Tibial artery (tissue), 4 donors: ENCODE data around the gene KCNS3.

ENCODE experiments used
- DNase-seq, 2 donors: peaks; one replicate each; pipeline ENCODE4 v3.0.0-alpha.2; 2019
- H3K27ac ChIP-seq, 2 donors: fragments of 200-600 bp; sonication (generic) in 1 of 2; 1 replicate in 1 of 2; 2 replicates in 1 of 2; pipeline ENCODE4 v1.5.1; 2018 to 2019; ENCODE audit warnings: mild to moderate bottlenecking in 1 of 2
- H3K27me3 ChIP-seq, 2 donors: fragments of 200-600 bp; sonication (generic) in 1 of 2; one replicate each; pipeline versions ENCODE4 v1.5.1 to v1.6.0; 2016 to 2019
- H3K36me3 ChIP-seq, 3 donors: fragments of 200-600 bp; sonication (generic) in 2 of 3; one replicate each; pipeline ENCODE4 v1.5.1; 2016 to 2019; ENCODE audit warnings: mild to moderate bottlenecking in 2 of 3
- H3K4me1 ChIP-seq, 4 donors: fragments of 200-600 bp; sonication (generic) in 2 of 4; 1 replicate in 3 of 4; 2 replicates in 1 of 4; pipeline ENCODE4 v1.5.1; 2016 to 2019
- H3K4me3 ChIP-seq, 2 donors: fragments of 200-600 bp; sonication (generic) in 1 of 2; 1 replicate in 1 of 2; 2 replicates in 1 of 2; pipeline ENCODE4 v1.5.1; 2018 to 2019; ENCODE audit warnings: mild to moderate bottlenecking in 2 of 2
- H3K9me3 ChIP-seq, 3 donors: fragments of 200-600 bp; sonication (generic) in 1 of 3; one replicate each; pipeline ENCODE4 v1.5.1; 2016 to 2019
- intact Hi-C: fragments of 100-400 bp; cut with DNase I; formaldehyde crosslinking; loops from one replicate; pipeline ENCODE4 v1.15.0; 2023; ENCODE audit warnings: low total_unique reads
- TF ChIP-seq, protein P1 (sequence below), 2 experiments: fragments of 200-600 bp in 1 of 2; fragments of 450-650 bp in 1 of 2; IDR thresholded peaks; one replicate each; pipeline ENCODE4 v1.5.1; 2017 to 2019; ENCODE audit warnings: antibody characterized with exemption in 2 of 2, mild to moderate bottlenecking in 1 of 2, moderate library complexity in 1 of 2

The KCNS3 gene

DNA sequence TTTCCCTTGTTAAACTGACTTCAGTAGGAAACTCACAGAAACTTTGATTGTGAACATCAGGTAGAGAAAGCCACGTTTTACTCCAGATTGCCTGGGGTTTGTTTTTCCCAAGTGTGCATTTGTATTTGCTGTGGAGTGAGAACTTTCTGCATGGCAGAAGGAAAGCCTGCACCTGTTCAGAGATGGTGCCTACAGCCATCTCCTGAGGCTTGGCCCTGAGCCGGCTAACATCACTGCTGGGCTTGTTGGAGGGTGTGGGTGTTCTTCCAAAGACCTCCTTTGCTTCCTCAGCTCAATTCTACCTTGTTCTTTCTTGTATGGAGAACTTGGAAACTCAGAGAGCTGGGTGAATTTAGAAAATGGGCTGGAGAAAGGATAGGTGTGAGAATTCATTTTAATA, 16.1 kb downstream of the KCNS3 start:
- peaks cover 0 to 7% (median 0%) of the 10 kb centered on the region in 3 donors for H3K9me3 ChIP-seq
- no peak overlapping the region for H3K4me3 ChIP-seq
- DNase-seq: no peak
- H3K27me3 ChIP-seq: no peaks in the 10 kb centered on the region
- H3K27ac ChIP-seq: no peak overlapping the region
- no peaks in the 10 kb centered on the region for H3K4me1 ChIP-seq
- intact Hi-C loops: no loop called here
- H3K36me3 ChIP-seq: no peaks in the 10 kb centered on the region
- TF ChIP-seq, protein P1, sequence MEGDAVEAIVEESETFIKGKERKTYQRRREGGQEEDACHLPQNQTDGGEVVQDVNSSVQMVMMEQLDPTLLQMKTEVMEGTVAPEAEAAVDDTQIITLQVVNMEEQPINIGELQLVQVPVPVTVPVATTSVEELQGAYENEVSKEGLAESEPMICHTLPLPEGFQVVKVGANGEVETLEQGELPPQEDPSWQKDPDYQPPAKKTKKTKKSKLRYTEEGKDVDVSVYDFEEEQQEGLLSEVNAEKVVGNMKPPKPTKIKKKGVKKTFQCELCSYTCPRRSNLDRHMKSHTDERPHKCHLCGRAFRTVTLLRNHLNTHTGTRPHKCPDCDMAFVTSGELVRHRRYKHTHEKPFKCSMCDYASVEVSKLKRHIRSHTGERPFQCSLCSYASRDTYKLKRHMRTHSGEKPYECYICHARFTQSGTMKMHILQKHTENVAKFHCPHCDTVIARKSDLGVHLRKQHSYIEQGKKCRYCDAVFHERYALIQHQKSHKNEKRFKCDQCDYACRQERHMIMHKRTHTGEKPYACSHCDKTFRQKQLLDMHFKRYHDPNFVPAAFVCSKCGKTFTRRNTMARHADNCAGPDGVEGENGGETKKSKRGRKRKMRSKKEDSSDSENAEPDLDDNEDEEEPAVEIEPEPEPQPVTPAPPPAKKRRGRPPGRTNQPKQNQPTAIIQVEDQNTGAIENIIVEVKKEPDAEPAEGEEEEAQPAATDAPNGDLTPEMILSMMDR (IDR thresholded peaks at IDR 0.05): no peak

DNA sequence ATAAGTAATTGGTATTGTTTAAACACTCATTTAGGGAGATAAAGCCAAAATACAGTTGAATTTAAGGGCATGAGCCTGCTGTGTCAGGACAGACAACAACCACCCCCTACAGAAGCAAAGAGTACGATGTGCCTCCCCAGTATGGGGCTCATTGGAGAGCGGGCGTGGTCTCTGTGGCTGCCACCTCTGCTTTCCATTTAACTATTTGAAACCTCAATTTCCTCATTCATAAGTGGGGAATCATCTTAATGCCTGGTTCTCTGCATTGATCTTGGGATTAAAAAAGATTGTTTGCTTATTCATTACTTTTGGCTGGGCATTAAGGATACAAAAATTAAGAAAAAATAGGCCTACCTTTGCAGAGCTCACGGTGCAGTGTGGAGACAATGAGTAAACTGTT, 21.4 kb downstream of the KCNS3 start:
- intact Hi-C loops: no loop called here
- Histone ChIP-seq H3K9me3 (no peaks in the 10 kb centered on the region), H3K27me3 (no peaks in the 10 kb centered on the region), H3K36me3 (no peaks in the 10 kb centered on the region), H3K27ac (no peak overlapping the region), H3K4me1 (no peaks in the 10 kb centered on the region), H3K4me3 (no peak overlapping the region)
- no peak for DNase-seq
- TF ChIP-seq, protein P1 (IDR thresholded peaks at IDR 0.05): no peak

DNA sequence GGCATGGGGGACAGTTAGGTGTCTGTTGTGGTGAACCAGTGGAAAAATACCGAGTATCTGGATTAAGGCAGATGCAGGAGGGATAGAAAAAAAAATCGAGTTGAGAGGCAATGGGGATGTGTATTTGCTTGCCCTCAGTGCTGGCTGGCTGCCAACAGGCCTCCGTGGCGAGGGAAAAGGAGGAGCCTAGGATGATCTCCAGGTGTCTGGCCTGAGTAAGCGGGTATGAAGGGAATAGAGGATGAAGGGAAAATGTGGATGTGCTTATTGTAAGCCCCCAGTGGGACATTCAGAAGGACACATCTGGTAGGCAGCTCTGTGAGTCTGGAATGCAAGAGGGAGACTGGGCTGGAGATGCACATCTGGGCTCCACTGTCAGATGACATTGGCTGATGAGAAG, 22.8 kb downstream of the KCNS3 start:
- H3K27ac ChIP-seq: no peak overlapping the region
- intact Hi-C loops: no loop called here
- no peaks in the 10 kb centered on the region for H3K4me1 ChIP-seq
- no peak for DNase-seq
- TF ChIP-seq, protein P1 (IDR thresholded peaks at IDR 0.05): no peak
- H3K4me3 ChIP-seq: no peak overlapping the region
- no peaks in the 10 kb centered on the region for H3K36me3 ChIP-seq
- H3K27me3 ChIP-seq: no peaks in the 10 kb centered on the region
- no peaks in the 10 kb centered on the region for H3K9me3 ChIP-seq

DNA sequence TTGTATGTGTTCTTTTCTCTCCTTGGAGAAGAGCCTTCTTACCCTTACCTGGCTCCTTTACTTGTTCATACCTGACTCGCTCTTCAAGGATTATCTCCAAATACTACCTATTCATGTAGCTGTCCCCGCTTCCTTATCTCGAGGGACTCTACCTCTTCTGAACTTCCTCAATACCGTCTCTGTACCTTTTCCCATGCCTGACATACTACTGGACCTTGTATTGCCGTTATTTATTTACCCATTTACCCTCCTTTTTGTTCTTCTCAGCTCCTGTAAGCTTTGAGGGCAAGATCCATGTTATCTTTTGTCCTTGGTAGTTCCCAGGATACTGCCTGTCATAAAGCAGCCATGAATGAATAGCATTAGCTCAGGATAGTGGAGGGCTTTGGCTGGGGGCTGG, 32.5 kb downstream of the KCNS3 start:
- DNase-seq: no peak
- TF ChIP-seq, protein P1 (IDR thresholded peaks at IDR 0.05): no peak
- peaks cover 0 to 13% (median 8%) of the 10 kb centered on the region in 4 donors for H3K4me1 ChIP-seq
- no peak overlapping the region for H3K27ac ChIP-seq
- H3K9me3 ChIP-seq: peaks cover 0 to 4% (median 0%) of the 10 kb centered on the region in 3 donors
- H3K4me3 ChIP-seq: no peak overlapping the region
- no peaks in the 10 kb centered on the region for H3K36me3 ChIP-seq
- H3K27me3 ChIP-seq: no peaks in the 10 kb centered on the region
- intact Hi-C loops: no loop called here

DNA sequence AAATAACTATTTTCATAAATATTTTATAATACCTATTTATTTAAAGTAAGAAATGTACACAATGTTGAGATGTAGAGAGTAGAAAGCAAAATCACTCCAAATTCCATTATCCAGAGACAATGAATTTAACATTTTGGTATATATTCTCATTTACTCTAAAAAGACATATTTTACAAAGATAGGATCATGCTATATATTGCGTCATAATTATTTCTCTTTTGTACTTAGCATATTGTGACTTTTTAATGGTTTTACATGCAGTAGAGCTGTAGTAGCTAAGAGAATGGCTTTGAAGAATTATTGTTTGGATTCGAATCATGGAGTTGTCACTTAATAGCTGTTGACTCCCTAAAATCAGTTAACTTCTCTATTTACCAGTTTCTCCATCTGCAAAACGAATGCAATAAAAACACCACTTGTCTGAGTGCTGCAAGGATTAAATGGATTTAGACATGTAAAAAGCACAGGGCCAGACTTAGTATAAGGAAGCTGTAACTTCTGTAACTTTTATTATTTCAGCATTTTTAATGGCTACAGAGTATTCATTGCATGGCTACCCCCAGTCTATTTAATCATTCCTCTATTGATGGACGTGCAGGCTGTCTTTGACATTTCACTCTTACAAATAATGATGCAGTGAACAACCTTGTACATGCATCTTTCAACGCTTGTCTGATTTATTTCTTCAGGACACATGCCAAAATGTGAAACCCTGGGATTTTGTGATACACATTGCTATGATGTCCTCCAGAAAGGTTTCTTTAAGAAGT, 33.2 kb downstream of the KCNS3 start:
- TF ChIP-seq, protein P1 (IDR thresholded peaks at IDR 0.05): no peak
- Histone ChIP-seq H3K4me3 (no peak overlapping the region), H3K36me3 (no peaks in the 10 kb centered on the region), H3K4me1 (peaks cover 0 to 20% (median 14%) of the 10 kb centered on the region in 4 donors), H3K27ac (no peak overlapping the region), H3K9me3 (peaks cover 0 to 4% (median 0%) of the 10 kb centered on the region in 3 donors), H3K27me3 (no peaks in the 10 kb centered on the region)
- intact Hi-C loops: no loop called here
- DNase-seq: no peak
